Activated CD8-positive, alpha-beta memory T cell treated with anti-CD3 and anti-CD28 coated beads, Interleukin-2, amount 10 ng/mL, durations not matched to agents 7 days and 5 days (primary cell): ENCODE data around the gene PIP. TPM values are rescaled to one million over a fixed set of nuclear protein-coding genes. Genes with fewer than 3 reads are reported as not detected.
"Not testable (repeated sequence)": the region's sequence is repeated elsewhere in the genome, so short reads cannot be mapped to it uniquely, and the experiment has no call there.

Source experiments
- ATAC-seq: fragments of 150-1000 bp; cut with Tn5 transposase; one replicate; pipeline ENCODE4 v1.10.0; 2021; ENCODE audit warnings: moderate library complexity
- CTCF ChIA-PET: fragments of 350-600 bp; sonication (Branson Sonifier 250); formaldehyde crosslinking; loops from one replicate; lab custom pipeline; 2021; ENCODE audit warnings: antibody characterized with exemption; lab: Charles Lee
- DNase-seq: peaks from one replicate; pipeline ENCODE4 v3.0.0-alpha.2; 2020
- H3K27ac Mint-ChIP-seq: one replicate; pipeline ENCODE4 v1.8.0; 2021; ENCODE audit warnings: mild to moderate bottlenecking, mixed read lengths
- H3K27me3 Mint-ChIP-seq: one replicate; pipeline ENCODE4 v1.8.0; 2021; ENCODE audit warnings: mixed read lengths
- H3K36me3 Mint-ChIP-seq: one replicate; pipeline ENCODE4 v1.8.0; 2021; ENCODE audit warnings: mild to moderate bottlenecking, mixed read lengths
- H3K4me1 Mint-ChIP-seq: one replicate; pipeline ENCODE4 v1.8.0; 2021; ENCODE audit warnings: mixed read lengths
- H3K4me3 Mint-ChIP-seq: one replicate; pipeline ENCODE4 v1.8.0; 2021; ENCODE audit warnings: mild to moderate bottlenecking, moderate library complexity, mixed read lengths
- H3K9me3 Mint-ChIP-seq: one replicate; pipeline ENCODE4 v1.8.0; 2022; ENCODE audit warnings: low read depth, mixed read lengths
- total RNA-seq, 2 experiments: library from RNA; stranded (reverse); gene quantifications; one replicate each; pipeline ENCODE4 v1.2.3, GENCODE V29; 2021

Gene PIP
- total RNA-seq, 2 experiments from 2014 or later, result not detected

DNA sequence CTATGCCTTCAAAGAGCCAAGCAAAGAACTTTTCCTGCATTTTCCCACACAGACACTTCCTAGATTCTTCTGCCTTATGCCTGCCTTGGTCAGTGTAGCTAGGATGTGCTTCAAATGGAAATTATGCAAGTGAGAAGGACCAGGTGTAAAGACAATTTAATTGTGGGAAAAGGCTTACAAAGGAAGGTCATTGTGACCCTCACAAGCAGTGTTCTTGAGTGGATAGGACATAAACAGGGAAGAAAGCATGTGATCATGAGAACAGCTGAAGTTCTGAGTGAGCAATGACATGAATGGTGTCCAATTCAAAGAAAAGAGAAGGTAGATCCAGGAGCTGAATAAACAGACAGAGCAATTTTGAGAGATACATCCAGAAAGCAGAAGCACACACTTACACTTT is 1.3 kb upstream of the PIP start:
- ATAC-seq, result no peak
- Mint-ChIP-seq H3K9me3 (no peaks in the 10 kb centered on the region), H3K4me1 (peaks cover 2% of the 10 kb centered on the region), H3K27ac (no peak overlapping the region), H3K4me3 (no peak overlapping the region), H3K36me3 (no peaks in the 10 kb centered on the region), H3K27me3 (peaks cover 10% of the 10 kb centered on the region)
- CTCF ChIA-PET, result interaction anchor here (1.4 kb wide), 1 partner anchor 85 kb away, joined by 3 read pairs; no protein-coding TSS in a partner anchor
- no peak for DNase-seq

DNA sequence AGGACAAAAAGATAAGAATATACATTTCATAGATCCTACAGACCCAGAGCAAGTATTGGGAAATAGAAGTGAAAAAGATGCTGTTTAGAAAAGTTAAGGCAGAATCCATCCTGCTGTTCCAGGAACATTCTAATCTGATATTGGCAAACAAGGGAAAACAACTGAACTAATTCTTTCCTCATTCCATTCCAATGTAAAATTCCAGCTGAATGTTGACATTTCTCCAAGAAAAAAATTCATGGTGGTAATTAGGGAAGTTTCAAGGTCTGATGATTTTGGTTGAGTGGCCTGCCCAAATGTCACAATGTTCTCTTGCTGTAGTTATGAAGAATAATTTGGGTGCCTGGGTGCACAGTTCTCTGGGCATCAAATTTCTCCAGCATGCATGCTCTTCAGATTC is 15.2 kb downstream of the PIP start:
- no peak for ATAC-seq
- Mint-ChIP-seq H3K36me3 (no peaks in the 10 kb centered on the region), H3K4me1 (no peaks in the 10 kb centered on the region), H3K27me3 (peaks cover 6% of the 10 kb centered on the region), H3K27ac (no peak overlapping the region), H3K9me3 (no peaks in the 10 kb centered on the region), H3K4me3 (no peak overlapping the region)
- DNase-seq, result no peak
- CTCF ChIA-PET, result no interaction called here

DNA sequence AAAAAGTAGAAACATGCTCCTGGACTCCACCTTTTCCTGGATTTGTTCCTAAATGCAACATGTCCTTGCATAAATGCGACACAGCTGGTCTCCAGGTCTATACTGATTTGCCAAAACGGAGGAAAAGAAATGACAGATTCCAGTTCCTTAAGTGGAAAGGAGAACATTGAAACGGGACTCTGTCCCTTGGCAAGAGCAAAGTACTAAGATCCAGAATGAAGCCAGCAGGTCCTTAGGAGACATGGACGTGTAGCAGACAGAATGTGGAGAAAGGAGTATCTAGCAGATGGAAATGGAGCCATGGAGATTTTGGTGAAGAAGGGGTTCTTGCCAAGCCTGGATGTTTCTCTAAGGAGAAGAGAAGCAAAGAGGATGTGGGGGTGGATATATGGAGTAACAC is 16.2 kb downstream of the PIP start:
- Mint-ChIP-seq H3K36me3 (no peaks in the 10 kb centered on the region), H3K4me1 (no peaks in the 10 kb centered on the region), H3K27ac (no peak overlapping the region), H3K9me3 (no peaks in the 10 kb centered on the region), H3K4me3 (no peak overlapping the region), H3K27me3 (peaks cover 6% of the 10 kb centered on the region)
- CTCF ChIA-PET, result no interaction called here
- no peak for ATAC-seq
- no peak for DNase-seq

DNA sequence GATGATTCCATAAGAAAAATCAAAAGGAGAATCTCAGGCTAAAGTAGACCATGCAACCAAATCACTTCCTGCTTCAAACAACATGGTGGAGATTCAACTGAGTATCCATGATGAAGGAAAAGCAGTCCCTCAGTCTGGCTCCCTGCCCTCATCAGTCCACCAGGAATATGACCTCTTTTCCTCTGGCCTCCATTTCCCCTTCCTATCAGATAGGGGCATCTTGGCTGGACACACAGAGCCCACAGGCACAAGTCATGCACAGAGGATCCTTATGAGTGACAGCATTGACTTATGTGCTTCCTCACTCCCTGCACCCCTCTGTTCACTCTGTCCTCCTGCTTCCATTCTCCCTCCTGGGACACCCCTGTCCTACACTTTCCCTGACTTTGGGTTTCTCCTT is 16.8 kb downstream of the PIP start:
- no peak overlapping the region for H3K4me3 Mint-ChIP-seq
- DNase-seq (no peak), ATAC-seq (no peak)
- H3K27me3 Mint-ChIP-seq, result peaks cover 6% of the 10 kb centered on the region
- CTCF ChIA-PET, result no interaction called here
- no peaks in the 10 kb centered on the region for H3K36me3 Mint-ChIP-seq
- H3K9me3 Mint-ChIP-seq, result no peaks in the 10 kb centered on the region
- H3K4me1 Mint-ChIP-seq, result no peaks in the 10 kb centered on the region
- H3K27ac Mint-ChIP-seq, result no peak overlapping the region

DNA sequence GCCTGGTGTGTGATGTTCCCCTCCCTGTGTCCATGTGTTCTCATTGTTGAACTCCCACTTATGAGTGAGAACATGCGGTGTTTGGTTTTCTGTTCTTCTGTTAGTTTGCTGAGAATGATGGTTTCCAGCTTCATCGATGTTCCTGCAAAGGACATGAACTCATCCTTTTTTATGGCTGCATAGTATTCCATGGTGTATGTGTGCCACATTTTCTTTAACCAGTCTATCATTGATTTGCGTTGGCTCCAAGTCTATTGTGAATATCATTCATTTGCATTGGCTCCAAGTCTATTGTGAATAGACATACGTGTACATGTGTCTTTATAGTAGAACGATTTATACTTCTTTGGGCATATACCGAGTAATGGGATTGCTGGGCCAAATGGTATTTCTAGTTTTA is 18.8 kb downstream of the PIP start:
- DNase-seq, ATAC-seq, H3K36me3 Mint-ChIP-seq, H3K27me3 Mint-ChIP-seq, H3K27ac Mint-ChIP-seq, H3K9me3 Mint-ChIP-seq, H3K4me3 Mint-ChIP-seq, H3K4me1 Mint-ChIP-seq, CTCF ChIA-PET: not testable (repeated sequence)

DNA sequence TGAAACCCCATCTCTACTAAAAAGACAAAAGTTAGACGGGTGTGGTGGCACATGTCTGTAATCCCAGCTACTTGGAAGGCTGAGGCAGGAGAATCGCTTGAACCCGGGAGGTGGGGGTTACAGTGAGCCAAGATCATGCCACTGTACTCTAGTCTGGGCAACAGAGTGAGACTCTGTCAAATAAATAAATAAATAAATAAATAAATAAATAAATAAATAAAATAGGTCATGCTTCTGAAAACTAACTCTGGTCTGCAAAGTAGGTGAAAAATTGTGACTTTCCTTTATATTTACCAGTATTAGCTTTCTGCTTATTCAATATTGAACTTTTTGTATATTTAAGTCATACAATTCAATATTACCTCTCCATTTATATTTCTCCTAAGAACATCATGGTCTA is 26.7 kb downstream of the PIP start:
- H3K4me3 Mint-ChIP-seq, DNase-seq, H3K27ac Mint-ChIP-seq, ATAC-seq, CTCF ChIA-PET, H3K4me1 Mint-ChIP-seq, H3K27me3 Mint-ChIP-seq, H3K9me3 Mint-ChIP-seq, H3K36me3 Mint-ChIP-seq: not testable (repeated sequence)

DNA sequence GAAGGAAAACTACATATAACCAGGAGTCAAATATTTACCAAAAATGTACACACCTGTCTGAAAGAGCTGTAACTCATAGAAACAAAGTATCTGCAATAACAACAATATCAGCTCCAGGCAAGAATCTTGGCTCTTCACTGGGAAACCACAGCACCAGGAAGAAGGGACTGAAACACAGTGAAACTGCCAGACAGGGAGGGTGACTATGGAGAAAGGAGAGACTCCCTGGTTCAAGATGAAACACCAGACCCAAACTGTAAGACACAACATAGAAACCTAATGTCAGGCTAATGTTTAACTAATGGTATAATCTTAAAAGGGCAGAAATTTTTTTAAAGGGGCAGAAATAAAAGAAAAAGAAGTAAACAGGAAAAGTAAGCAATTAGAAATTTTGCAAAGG is 39.8 kb downstream of the PIP start:
- ATAC-seq (no peak), DNase-seq (no peak)
- H3K27ac Mint-ChIP-seq, result no peak overlapping the region
- CTCF ChIA-PET, result no interaction called here
- peaks cover 4% of the 10 kb centered on the region for H3K9me3 Mint-ChIP-seq
- no peaks in the 10 kb centered on the region for H3K4me1 Mint-ChIP-seq
- no peaks in the 10 kb centered on the region for H3K36me3 Mint-ChIP-seq
- peaks cover 2% of the 10 kb centered on the region for H3K27me3 Mint-ChIP-seq
- H3K4me3 Mint-ChIP-seq, result no peak overlapping the region

DNA sequence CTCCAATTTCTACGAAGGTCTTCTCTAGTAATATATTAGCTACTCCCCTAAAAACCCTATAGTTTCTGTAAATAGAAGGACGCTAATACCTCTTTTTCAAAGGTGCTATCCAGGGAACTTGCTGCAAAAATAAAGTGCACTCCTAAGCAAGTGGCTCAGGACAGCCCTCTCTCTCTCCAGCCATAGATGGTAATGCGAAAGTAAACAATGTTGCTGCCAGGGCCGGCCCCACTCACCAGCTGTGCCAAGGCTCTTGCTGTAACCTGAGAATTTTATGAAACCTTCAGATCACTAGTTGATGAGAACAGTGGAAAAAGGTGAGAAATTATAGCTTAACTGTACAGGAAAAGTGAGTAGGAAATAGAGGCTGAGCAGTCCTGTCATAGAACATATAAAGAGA is 40.5 kb downstream of the PIP start:
- Mint-ChIP-seq H3K4me1 (no peaks in the 10 kb centered on the region), H3K36me3 (no peaks in the 10 kb centered on the region), H3K9me3 (peaks cover 2% of the 10 kb centered on the region), H3K4me3 (no peak overlapping the region), H3K27me3 (peaks cover 2% of the 10 kb centered on the region), H3K27ac (no peak overlapping the region)
- CTCF ChIA-PET, result no interaction called here
- ATAC-seq (no peak), DNase-seq (no peak)

DNA sequence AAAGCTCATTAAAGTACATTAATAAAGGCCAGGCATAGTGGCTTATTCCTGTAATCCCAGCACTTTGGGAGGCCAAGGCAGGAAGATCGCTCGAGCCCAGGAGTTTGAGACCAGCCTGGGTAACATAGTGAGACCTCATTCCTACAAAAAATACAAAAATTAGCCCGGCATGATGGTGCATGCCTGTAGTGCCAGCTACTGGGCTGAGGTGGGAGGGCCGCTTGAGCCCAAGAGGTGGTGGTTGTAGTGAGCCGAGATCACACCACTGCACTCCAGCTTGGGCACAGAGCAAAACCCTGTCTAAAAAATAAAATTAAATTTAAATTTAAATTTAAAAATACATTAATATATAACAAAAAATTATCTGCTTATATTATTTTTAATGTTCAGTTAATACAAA is 44.3 kb downstream of the PIP start:
- H3K4me3 Mint-ChIP-seq, result no peak overlapping the region
- peaks cover 4% of the 10 kb centered on the region for H3K9me3 Mint-ChIP-seq
- H3K27ac Mint-ChIP-seq, result no peak overlapping the region
- ATAC-seq, result no peak
- H3K4me1 Mint-ChIP-seq, result no peaks in the 10 kb centered on the region
- peaks cover 2% of the 10 kb centered on the region for H3K27me3 Mint-ChIP-seq
- H3K36me3 Mint-ChIP-seq, result no peaks in the 10 kb centered on the region
- DNase-seq, result no peak
- CTCF ChIA-PET, result no interaction called here

DNA sequence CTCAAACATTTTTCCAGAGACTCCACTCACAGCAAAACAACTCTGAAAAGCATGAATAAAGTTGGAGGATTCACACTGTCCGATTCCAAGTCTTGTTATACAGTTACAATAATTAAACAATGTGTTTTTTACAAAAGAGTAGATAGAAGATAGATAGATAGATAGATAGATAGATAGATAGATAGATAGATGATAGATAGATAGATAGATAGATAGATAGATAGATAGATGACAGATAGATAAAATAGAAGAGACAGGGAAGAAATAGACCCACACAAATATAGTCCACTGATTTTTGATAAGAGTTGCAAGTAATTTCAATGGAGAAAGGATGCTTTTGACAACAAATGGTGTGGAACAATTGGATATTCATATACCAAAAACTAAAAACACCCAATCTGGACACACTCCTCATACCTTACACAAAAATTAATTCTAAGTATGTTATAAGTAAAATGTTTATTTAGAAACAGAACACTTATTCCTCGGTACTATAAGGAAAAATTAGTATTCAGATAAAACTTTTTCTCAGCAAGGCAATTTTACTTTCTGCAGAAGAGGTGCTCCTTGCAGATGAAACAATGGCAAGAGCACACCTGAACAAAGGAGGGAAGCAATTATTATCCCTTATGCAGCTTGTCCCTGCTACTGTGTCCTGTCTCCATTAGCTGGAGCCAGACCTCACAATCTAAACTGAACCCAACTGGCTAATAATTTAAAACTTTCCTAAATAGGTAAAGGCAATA is 45.7 kb downstream of the PIP start:
- H3K9me3 Mint-ChIP-seq, result peaks cover 4% of the 10 kb centered on the region
- no peak overlapping the region for H3K4me3 Mint-ChIP-seq
- no peak overlapping the region for H3K27ac Mint-ChIP-seq
- H3K27me3 Mint-ChIP-seq, result peaks cover 2% of the 10 kb centered on the region
- no peak for ATAC-seq
- CTCF ChIA-PET, result no interaction called here
- H3K36me3 Mint-ChIP-seq, result no peaks in the 10 kb centered on the region
- DNase-seq, result no peak
- H3K4me1 Mint-ChIP-seq, result no peaks in the 10 kb centered on the region

DNA sequence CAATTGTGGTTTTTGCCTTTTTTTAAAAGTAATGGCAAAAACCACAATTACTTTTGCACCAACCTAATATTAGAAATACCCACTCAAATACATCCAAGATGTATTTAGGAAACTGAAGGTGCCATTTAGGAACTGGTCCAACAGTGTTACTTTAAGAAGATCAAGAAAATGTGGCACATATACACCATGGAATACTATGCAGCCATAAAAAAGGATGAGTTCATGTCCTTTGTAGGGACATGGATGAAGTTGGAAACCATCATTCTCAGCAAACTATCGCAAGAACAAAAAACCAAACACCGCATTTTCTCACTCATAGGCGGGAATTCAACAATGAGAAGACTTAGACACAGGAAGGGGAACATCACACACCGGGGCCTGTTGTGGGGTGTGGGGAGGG is 48.9 kb downstream of the PIP start:
- DNase-seq, H3K4me1 Mint-ChIP-seq, H3K9me3 Mint-ChIP-seq, H3K27ac Mint-ChIP-seq, H3K36me3 Mint-ChIP-seq, CTCF ChIA-PET, ATAC-seq, H3K4me3 Mint-ChIP-seq: not testable (repeated sequence)
- H3K27me3 Mint-ChIP-seq, result peaks cover 16% of the 10 kb centered on the region

DNA sequence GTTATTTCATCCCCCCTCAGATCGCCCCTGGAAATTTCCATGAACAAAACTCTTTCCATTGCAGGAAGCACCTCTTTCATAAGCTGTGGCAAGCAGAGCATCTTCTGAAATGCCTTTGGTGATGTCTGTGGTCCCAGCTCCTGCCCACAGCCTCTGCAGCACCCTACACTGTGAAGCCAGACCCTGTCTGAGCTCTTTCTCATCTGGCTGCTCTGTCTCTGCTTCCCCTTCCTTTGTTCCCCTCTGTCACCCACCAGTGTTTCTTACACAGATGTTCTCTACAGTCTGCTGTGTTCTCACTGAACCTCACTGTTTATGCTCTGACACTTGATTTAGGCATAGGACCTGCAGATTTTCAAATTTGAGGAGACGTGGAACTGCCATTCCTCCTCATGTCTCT is 49.5 kb downstream of the PIP start:
- peaks cover 21% of the 10 kb centered on the region for H3K27me3 Mint-ChIP-seq
- no peak for ATAC-seq
- CTCF ChIA-PET, result no interaction called here
- peaks cover 2% of the 10 kb centered on the region for H3K9me3 Mint-ChIP-seq
- no peak for DNase-seq
- no peaks in the 10 kb centered on the region for H3K36me3 Mint-ChIP-seq
- no peaks in the 10 kb centered on the region for H3K4me1 Mint-ChIP-seq
- no peak overlapping the region for H3K4me3 Mint-ChIP-seq
- H3K27ac Mint-ChIP-seq, result no peak overlapping the region

DNA sequence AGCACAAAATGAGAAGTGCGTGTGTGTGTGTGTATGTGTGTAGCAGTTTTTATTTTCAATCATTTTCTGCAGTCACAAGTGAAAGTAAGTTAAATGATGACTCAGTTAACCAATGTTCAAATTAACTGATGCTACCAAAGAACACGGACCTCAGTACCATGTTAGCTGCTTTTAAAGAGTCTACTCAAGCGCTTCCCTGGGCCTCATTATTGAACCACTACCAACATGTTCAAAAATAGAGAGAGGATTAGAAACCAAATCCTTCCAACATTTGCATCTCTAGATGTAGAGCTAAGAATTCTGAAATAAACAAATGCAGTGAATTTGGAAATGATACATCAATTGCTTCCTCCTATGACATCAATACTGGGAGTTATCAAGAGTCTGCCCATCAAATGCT is 51.1 kb downstream of the PIP start, which contains the start of gene TAS2R39:
TAS2R39 (plus strand) TSS at position 396 of the 400 bp plus-strand sequence; CDS start at position 396, 0 bp downstream.
- H3K9me3 Mint-ChIP-seq, result peaks cover 2% of the 10 kb centered on the region
- CTCF ChIA-PET, result no interaction called here
- no peak within 1 kb of the TSS for H3K4me3 Mint-ChIP-seq
- no peaks in the 10 kb centered on the region for H3K36me3 Mint-ChIP-seq
- H3K4me1 Mint-ChIP-seq, result no peaks in the 10 kb centered on the region
- H3K27me3 Mint-ChIP-seq, result peaks cover 21% of the 10 kb centered on the region
- H3K27ac Mint-ChIP-seq, result no peak within 1 kb of the TSS
- ATAC-seq (no peak), DNase-seq (no peak)

DNA sequence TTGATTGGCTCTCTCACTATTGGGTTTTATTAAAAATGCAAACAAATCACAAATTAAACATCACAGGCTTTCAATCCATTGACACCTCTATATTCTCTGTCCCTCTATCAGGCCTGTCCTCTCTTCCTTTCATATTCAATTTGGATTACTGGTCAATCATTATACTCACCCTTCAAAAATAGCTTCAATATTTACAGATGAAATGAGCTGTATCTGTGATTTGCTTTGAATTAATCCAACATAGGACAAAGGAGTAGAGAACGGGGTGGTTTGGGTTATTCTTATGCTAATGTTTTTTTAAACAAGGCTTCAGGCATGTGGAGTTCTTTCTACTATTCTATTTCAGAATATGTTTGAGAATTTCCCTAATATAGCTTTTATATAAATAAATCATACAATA is 53.7 kb downstream of the PIP start:
- H3K9me3 Mint-ChIP-seq, result no peaks in the 10 kb centered on the region
- DNase-seq, result no peak
- H3K4me1 Mint-ChIP-seq, result no peaks in the 10 kb centered on the region
- H3K36me3 Mint-ChIP-seq, result no peaks in the 10 kb centered on the region
- ATAC-seq, result no peak
- H3K4me3 Mint-ChIP-seq, result no peak overlapping the region
- CTCF ChIA-PET, result no interaction called here
- peaks cover 21% of the 10 kb centered on the region for H3K27me3 Mint-ChIP-seq
- no peak overlapping the region for H3K27ac Mint-ChIP-seq
